ENCODE data around the gene MED12.

MED12 gene

GRCh38 chrX:71118032-71118984 lies at the start of gene MED12:
Gene MED12, plus strand, starts transcription at chrX:71118596. Its CDS starts 159 bp downstream, at chrX:71118755.
- peak; percentile 55 to 84 for DNase-seq

DNA sequence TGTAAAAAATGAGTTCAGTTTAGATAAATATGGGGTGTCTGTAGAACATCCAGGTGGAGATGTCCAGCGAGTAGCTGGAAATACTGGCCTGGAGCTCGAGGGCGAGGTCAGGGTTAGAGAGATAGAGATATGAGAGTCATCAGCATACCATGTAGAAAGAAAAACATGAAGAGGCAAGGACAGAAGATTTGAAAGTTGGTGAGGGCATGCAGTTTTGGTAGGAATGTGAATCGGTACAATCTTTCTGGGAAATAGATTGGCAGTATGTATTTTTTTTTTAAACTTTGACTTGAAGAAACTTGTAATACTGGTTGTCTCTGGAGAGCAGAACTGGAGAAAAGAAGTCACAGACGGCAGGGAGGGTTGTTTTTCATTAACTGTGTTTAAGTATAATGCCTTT lies 47.9 kb upstream of the MED12 start:
- no peak for DNase-seq

DNA sequence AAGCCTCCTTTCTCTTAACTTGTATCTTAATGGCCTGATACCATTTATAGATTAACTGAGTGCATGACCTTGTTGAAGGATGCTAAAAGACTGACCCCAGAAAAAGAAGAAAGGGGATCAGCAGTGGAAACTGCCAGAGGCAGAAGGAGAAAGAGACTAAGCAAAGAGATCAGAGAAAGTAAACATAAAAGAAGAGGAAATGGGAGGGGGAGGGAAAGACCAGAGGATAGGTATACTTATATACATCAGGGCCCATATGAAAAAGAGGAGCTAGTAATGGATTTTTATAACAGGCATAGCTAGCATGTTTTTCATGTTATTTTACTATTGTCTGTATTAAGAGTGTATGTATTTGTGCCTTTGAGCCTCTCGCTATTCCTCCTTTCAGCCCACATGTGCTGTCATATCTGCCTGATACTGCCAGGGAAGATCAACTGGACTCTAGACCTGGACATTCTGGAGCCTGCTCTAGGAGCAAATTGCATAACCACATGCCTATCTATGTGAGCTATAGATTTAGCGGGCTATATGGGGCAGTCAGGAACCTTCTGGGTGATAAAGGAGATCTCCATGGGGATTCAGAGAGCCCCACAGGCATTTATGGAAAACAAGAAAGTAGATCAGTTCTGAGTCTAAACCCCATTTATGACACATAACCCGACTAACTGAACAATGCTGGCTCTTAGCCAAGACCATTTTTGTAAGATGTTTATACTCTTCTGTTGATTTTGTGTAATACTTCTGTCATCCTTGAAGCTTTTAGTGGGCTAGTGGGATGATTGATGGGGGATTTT lies 36.9 kb upstream of the MED12 start:
- no peak for DNase-seq

- DNase-seq, result no peak
Measured at GRCh38 chrX:71082124-71082647, 36.2 kb upstream of the MED12 start.

DNA sequence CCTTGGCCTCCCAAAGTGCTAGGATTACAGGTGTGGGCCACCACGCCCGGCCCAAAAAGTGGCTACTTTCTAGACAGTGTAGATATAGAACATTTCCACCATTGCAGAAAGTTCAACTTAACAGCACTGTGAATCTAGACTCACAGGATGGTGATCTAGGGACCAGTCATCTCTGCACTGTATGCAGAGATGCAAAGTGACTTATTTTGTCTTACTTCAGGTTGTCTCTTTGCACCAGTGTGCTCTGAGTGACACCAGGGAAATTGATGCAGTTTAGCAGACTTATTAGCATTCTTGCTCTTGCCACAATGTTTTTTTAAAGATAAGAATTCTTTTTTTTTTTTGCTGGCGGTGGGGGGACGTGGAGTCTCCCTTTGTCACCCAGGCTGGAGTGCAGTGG lies 35.6 kb upstream of the MED12 start:
- no peak for DNase-seq

DNA sequence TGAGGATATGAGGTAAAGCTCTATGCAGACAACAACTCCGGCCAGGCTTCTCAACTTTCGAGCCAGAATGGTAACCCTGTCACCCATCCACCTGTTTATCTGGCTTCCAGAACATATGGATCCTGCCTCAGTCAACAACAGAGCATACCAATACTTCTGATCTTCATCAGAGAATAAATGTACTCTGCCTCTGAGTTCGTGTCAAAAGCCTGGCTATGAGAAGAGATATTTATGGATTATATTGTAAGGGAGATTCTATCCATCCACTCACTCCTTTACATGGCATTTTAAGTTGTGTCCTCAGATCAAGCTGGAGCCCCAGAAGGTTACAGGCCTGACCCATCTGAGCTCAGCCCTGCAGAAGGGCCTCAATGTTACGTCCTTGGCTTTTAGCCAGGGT lies 32.5 kb upstream of the MED12 start:
- no peak for DNase-seq

DNA sequence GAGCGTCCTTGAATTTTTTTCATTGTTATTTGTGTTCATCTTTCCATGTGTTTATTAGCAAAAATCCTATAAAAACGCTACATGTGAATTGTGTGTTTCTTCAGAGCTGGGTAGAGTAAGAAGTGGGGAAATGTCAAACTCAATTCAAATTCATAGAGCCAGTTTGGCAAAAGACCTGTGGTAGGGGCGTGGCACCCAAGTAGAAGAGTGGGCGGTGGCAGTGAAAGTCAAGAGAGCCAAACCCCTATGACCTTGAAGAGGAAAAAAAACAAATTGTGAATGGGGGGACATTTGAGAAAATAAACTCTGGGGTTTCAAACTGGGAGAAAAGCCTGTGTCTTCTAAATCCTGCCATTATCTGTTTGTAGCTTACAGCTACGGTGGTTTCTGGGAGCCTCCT lies 27.1 kb upstream of the MED12 start:
- DNase-seq, result no peak

- no peak for DNase-seq
Measured at GRCh38 chrX:71095033-71095432, 23.4 kb upstream of the MED12 start.

DNA sequence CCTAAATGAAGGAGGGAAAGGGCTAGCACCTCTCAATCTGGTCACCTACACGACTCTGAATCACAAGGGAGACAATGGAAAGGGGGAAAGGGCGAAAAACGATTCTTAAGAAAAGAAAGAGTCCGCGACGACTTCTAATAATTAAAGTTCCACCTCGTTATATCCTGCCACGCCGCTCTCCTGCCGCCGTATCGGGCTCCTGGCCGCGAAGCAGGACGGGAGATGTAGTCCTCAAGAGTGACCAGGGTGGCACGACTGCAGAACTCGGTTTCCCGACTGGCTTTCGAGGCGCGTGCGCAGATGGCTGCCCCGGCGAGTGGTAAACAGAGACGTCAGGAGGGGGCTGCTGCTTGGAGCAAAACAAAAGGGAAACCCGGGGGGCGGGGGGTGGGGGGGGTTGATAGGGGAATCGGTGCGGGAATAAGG lies 22.8 kb upstream of the MED12 start, which contains the start of gene FOXO4:
TSS of gene FOXO4 (plus strand) at position 297 of the 426 bp plus-strand sequence. CDS start 678 bp downstream, outside the sequence.
- DNase-seq, result peak; percentile 65 to 88

DNA sequence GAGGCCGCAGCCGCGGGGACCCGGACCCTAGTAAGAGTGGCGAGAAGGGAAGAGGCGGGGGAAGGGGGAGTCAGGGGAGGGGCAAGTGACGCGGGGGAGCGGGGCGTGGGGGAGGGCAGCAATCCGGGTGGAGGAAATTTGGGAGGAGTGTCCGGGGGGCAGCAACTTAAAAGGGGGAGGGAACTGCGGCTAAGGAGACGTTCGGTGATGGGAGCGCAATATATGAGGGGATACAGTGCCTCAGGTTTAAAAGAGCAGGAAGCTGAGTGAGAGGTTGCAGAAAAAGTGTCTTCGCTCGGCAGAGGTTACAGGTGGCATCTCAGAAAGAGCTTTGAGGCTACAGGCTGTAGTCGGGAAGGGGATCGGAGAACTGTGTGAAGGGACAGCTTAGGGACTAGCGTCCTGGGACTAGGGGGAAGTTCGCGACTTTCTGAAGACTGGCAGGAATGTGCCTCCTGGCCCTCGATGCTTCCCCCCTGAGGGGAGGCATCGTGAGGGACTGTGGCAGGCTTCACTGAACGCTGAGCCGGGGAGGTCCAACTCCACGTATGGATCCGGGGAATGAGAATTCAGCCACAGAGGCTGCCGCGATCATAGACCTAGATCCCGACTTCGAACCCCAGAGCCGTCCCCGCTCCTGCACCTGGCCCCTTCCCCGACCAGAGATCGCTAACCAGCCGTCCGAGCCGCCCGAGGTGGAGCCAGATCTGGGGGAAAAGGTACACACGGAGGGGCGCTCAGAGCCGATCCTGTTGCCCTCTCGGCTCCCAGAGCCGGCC lies 22.2 kb upstream of the MED12 start:
- peak in 1 of 2 experiments; percentile 56 for DNase-seq

GRCh38 chrX:71096760-71097032 lies 21.7 kb upstream of the MED12 start:
- DNase-seq, result no peak

DNA sequence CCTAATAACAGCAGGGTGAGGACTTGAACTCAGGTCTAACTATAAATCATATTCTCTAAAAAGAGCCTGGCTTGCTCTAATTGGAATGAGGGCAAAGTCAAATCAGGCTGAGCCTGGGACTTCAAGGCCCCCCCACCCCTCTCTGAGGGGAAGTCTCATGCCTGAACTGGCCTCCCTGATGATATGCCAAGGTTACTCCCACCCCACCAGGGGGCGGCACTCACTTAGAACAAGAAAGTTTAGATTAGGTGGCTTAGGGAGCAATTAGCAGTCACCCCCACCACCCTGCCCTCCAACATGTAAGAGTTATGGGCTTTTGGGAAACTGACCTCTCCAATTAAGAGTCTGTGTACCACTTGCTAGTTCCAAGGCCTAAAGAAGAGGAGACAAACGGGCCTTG lies 20.1 kb upstream of the MED12 start:
- peak; percentile 8 to 61 for DNase-seq

DNA sequence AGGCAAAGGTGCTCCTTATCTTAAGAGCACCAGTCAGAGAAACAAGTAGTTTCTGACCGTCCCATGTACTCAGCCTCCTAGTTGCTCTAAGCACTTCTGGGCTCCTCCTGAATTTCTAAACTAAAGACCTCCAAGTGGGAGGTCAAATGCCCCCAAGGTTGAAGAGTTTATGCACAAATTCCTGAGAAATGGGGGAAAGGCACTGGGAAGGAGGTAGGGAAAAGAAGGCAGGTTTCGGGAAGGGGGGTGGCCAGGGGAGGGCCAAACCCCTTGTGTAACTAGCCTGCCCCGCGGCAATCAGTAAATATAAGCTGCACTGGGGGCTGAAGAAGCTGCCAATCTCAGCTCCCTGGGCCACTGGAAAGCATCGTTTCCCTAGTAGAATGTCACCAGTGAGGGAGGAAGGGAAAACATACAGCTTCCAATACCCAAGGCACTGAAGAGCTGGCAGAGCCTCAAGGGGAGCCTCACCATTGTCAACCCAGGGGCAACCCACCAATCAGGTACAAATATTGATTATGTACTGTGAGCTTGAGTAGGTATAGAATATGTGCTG lies 19.4 kb upstream of the MED12 start:
- no peak for DNase-seq

GRCh38 chrX:71099736-71100135 lies 18.7 kb upstream of the MED12 start:
- DNase-seq, result no peak

DNA sequence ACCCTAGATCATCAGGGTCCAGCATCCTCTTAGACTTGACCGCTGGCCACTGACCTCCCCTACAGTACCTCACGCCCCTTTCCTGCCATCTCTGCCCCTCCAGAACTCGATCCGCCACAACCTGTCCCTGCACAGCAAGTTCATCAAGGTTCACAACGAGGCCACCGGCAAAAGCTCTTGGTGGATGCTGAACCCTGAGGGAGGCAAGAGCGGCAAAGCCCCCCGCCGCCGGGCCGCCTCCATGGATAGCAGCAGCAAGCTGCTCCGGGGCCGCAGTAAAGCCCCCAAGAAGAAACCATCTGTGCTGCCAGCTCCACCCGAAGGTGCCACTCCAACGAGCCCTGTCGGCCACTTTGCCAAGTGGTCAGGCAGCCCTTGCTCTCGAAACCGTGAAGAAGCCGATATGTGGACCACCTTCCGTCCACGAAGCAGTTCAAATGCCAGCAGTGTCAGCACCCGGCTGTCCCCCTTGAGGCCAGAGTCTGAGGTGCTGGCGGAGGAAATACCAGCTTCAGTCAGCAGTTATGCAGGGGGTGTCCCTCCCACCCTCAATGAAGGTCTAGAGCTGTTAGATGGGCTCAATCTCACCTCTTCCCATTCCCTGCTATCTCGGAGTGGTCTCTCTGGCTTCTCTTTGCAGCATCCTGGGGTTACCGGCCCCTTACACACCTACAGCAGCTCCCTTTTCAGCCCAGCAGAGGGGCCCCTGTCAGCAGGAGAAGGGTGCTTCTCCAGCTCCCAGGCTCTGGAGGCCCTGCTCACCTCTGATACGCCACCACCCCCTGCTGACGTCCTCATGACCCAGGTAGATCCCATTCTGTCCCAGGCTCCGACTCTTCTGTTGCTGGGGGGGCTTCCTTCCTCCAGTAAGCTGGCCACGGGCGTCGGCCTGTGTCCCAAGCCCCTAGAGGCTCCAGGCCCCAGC lies 17.6 kb upstream of the MED12 start:
- DNase-seq, result no peak

GRCh38 chrX:71102292-71102691 lies 16.1 kb upstream of the MED12 start:
- DNase-seq, result no peak

DNA sequence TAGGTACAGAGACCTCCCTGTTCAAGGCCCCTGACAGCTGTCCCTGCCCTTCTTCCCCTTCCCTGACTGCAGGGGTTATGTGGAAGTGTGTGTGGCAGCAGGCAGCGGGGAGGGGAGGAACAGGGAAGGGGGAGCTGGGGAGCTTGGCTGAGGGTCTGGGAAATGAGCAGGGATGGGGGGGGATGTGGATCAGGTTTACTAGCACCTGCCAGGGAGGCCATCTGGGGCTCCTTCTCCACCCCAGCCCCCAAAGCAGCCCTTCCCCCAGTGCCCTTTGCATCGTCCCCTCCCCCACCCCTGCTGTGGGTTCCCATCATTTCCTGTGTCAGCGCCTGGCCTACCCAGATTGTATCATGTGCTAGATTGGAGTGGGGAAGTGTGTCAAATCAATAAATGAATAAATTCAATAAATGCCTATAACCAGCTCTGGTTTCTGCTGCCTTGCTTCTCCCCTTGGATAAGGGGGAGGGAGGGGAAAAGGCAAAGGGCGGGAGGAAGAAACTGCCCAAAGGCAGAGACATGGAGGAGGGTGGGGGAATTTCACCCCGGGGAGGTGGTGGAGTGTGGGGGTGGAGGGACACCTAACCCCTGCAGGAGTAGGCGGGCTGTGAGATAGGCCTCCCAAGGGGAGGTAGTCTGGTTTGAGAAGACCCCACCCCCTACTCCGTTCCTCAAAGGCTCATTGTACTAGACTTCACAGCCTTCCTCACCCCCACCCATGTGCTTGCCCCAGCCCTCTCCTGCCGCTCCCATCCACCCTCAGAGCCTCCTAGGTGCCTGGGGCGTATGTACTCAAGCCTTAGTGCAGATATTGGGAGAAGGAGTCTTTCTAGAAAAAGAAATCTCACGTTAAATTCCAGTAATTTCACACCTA lies 15.0 kb upstream of the MED12 start:
- DNase-seq, result no peak

- DNase-seq, result no peak
Measured at GRCh38 chrX:71105628-71106027, 12.8 kb upstream of the MED12 start.

GRCh38 chrX:71106427-71106826 lies 12.0 kb upstream of the MED12 start, which contains the start of gene CXorf65:
Gene CXorf65, minus strand, starts transcription at chrX:71106740. Its CDS starts 184 bp downstream, at chrX:71106556.
- DNase-seq, result no peak

GRCh38 chrX:71107245-71107644 lies 11.2 kb upstream of the MED12 start:
- DNase-seq, result no peak

Measured in NCI-H526 (cell line).